GM11168 (cell line): ENCODE data around the gene PXN.

Experiments used
- in situ Hi-C: fragments of 300-500 bp; cut with MboI; formaldehyde crosslinking; loops from one replicate; pipeline ENCODE4 v1.12.0; 2022; ENCODE audit warnings: low sequenced_read_pairs; ENCODE audit not compliant: unreplicated experiment

The PXN gene

GRCh38 chr12:120265473-120266179, at the start of gene PXN:
Gene PXN, minus strand, starts transcription at chr12:120265730. Its CDS starts 101 bp downstream, at chr12:120265629.
- in situ Hi-C loops = loop anchor here (5.0 kb wide), 1 partner anchor 38 kb away; no protein-coding TSS in a partner anchor

- in situ Hi-C loops = no loop called here
Measured at GRCh38 chr12:120314220-120314619, 48.7 kb upstream of the PXN start.

DNA sequence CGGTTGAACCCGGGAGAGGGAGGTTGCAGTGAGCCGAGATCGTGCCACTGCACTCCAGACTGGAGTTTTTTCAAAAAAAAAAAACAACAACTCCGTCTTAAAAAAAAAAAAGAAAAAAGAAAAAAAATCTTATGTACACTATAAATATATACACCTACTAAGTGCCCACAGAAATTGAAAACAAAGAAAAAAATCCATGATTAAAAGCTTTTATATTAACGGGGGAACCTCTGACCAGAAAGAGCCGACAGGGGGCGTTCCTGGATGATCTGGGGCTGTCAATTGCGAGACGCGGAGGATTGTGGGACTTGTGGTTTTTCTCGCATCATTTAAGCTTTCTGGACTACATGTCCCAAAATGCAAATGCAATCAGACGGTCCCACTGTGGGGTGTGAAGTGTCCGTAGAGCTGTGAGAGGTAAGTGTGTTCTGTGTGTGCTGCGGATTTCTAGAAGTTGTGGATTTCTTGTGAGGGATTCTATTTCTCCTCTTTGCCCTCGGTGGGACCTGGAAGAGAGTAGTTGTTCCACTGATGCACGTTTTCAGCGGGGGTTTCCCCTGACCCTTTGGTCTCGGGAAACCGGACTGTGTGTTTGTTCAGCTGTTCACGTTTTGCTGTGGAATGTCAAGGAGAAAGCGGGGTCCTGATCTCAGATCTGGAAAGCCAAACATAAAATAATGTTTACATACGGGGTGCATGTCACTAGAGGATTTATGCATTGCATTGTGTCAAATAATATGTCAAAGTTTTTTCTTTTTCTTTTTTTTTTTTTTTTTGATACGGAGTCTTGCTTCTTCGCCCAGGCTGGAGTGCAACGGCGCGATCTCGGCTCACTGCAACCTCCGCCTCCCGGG, 36.7 kb upstream of the PXN start, which contains the start of gene SIRT4:
Gene SIRT4, plus strand, starts transcription at position 360 of the 854 bp plus-strand sequence. CDS start 1,241 bp downstream, outside the sequence.
- in situ Hi-C loops = no loop called here

- in situ Hi-C loops = no loop called here
Measured at GRCh38 chr12:120292661-120293531, 27.4 kb upstream of the PXN start, which contains the start of gene RNU4-1. Gene RNU4-1, minus strand, starts transcription at chr12:120293237.

- in situ Hi-C loops = no loop called here
Measured at GRCh38 chr12:120292411-120292660, 26.8 kb upstream of the PXN start.

DNA sequence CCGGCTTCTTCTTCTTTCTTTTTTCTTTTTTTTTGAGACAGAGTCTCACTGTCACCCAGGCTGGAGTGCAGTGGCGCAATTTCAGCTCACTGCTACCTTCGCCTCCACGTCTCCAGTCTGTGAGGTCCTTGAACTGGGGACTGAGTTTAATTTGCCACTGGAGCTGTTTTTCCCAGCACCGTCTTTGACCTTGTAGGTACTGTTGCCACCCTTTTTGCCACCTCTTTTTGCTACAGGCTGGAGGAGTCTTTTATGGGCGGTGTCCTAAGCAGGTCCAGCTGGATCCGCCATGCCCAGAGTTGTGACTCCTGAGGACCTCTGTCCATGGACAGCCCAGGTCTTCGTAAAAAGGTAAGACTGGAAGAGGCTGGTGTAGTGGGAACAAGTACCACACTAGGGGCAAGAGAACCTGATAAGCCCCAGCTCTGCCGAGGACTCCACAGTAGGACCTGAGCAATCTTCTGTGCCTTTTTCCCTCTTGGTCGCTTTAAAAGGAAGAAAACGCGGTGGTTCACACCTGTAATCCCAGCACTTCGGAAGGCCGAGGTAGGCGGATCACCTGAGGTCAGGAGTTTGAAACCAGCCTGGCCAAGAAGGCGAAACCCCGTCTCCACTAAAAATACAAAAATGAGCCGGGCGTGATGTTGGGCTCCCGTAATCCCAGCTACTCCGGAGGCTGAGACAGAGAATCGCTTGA, 25.2 kb upstream of the PXN start:
- in situ Hi-C loops = no loop called here

DNA sequence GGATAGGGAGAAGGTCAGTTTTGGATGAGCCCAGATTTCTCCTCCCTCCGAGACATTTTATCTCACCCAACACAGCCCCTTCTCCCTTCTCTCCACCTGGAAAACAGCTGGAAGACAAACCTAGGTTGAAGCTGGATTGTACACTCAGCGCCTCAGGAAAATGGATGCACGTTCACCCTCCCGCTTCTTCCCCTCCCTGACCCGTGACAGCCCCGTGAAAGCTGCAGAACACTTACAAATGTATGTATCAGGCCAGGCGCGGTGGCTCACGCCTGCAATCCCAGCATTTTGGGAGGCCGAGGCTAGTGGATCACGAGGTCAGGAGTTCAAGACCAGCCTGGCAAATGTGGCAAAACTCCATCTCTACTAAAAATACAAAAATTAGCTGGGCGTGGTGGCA, 22.0 kb upstream of the PXN start:
- in situ Hi-C loops = no loop called here

GRCh38 chr12:120286768-120287490, 21.4 kb upstream of the PXN start:
- in situ Hi-C loops = no loop called here

- in situ Hi-C loops = no loop called here
Measured at GRCh38 chr12:120284381-120284780, 18.9 kb upstream of the PXN start.

DNA sequence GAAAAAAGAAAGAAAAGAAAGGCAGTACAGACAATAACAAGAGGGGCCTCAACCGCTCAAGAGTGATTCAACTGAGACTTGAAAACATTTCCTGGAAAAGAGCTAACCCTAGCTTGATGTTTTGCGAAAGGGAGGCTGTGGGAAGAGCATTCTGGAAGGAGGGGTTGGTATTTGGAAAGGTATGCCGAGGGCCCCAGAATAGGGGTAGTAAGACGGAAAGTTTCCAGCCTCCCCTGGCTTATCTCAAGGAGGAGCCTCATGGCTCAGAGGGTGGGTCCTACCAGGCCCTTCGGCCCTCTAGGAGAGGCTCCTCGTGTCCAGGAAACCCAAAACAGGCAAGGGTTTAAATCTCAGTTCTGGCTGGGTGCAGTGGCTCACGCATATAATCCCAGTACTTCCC, 17.8 kb upstream of the PXN start:
- in situ Hi-C loops = no loop called here

GRCh38 chr12:120278137-120279069, 12.9 kb upstream of the PXN start:
- in situ Hi-C loops = no loop called here

GRCh38 chr12:120276734-120277133, 11.2 kb upstream of the PXN start:
- in situ Hi-C loops = no loop called here

DNA sequence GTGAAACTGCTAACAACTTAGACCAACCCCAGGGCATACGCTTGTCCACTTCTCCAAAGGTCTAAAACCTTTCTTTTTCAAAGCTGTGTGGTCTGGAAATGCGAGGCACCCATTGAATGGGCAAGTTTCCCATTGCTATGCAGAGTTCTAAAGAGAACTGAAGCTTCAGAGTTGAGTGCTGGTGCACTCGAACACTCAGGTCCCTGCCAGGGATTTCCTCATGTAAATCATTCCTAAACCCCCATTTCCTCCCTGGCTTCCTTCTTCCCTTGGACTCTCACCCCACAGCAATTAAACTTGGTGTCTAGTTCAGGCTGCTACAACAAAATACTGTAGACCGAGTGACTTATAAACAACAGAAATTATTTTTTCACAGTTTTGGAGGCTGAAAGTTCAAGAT, 2.2 kb upstream of the PXN start:
- in situ Hi-C loops = loop anchor here (5.0 kb wide), 1 partner anchor 40 kb away; no protein-coding TSS in a partner anchor

- in situ Hi-C loops = loop anchor here (5.0 kb wide), 1 partner anchor 39 kb away; no protein-coding TSS in a partner anchor
Measured at GRCh38 chr12:120266180-120266870, 795 bp upstream of the PXN start.

- in situ Hi-C loops = loop anchor here (5.0 kb wide), 1 partner anchor 38 kb away; no protein-coding TSS in a partner anchor
Measured at GRCh38 chr12:120264904-120265472, 542 bp downstream of the PXN start.

DNA sequence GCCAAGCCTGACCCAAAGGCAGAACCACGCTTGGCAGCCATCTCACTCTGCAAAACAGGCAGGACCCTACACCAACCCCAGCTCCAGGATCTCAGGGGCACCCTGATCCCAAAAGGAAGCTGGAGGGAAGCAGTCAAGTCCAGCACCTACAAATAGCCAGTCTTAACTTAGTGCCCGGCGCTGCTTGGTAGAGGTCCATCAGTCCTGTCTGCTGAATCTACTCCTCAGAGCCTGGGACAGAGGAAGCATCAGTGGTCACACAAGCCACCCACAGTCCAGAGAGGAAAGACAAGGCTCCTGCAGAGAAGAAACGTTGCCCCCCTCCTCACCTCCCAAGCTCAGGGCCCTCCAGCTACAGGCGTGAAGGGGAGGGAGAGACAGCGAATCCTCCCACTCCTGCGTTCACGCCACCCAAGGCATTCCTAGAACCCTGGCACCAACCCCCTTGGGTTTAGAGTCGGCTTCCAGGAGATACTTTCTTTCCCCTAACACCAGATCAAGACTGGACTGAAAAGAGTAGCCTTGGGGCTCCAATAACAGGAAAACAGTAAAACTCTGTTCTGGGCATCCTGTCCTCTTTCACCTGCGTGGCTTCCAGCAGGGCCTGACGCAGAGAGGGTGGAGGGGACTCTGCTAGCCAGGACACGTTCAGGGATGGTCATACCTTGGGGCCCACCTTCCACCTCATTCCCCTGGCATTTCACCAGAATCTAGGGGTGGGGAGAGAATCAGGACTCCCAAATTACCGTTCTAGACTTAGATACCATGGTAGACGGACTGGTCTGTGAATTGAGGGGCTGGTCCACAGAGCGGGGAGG, 1.2 kb downstream of the PXN start:
- in situ Hi-C loops = no loop called here
